GM23338 (cell line): ENCODE results near the gene ATG4A. TPM values are rescaled to one million over a fixed set of nuclear protein-coding genes. Genes with fewer than 3 reads are reported as not detected.

Experiments
- ATAC-seq: fragments of 200-7000 bp; cut with Tn5 transposase; 3 replicates; pipeline ENCODE4 v1.9.1; 2020
- DNase-seq: peaks from one replicate; pipeline ENCODE4 v3.0.0-alpha.2; 2015; ENCODE audit warnings: low spot score
- H2AFZ ChIP-seq: fragments of 200-600 bp; sonication (generic); 2 replicates; pipeline ENCODE4 v1.8.0; 2016; ENCODE audit warnings: antibody characterized with exemption, mild to moderate bottlenecking, moderate library complexity
- H3F3A ChIP-seq: fragments of 200-600 bp; sonication (generic); replicated peaks from 2 replicates; pipeline ENCODE4 v1.8.0; 2017; ENCODE audit warnings: antibody characterized with exemption, mixed run types, low read depth
- H3K27ac ChIP-seq: fragments of 200-600 bp; sonication (generic); 2 replicates; pipeline ENCODE4 v1.6.1; 2016; ENCODE audit warnings: low read depth
- H3K27me3 ChIP-seq: fragments of 200-600 bp; sonication (generic); 2 replicates; pipeline ENCODE4 v1.8.0; 2016; ENCODE audit warnings: mild to moderate bottlenecking, mixed run types, moderate library complexity; ENCODE audit not compliant: insufficient read depth
- H3K36me3 ChIP-seq: fragments of 200-600 bp; sonication (generic); 2 replicates; pipeline ENCODE4 v1.8.0; 2016; ENCODE audit warnings: mild to moderate bottlenecking; ENCODE audit not compliant: insufficient read depth
- H3K4me1 ChIP-seq: fragments of 200-600 bp; sonication (generic); 2 replicates; pipeline ENCODE4 v1.8.0; 2016; ENCODE audit warnings: mild to moderate bottlenecking, moderate library complexity; ENCODE audit not compliant: insufficient read depth
- H3K4me2 ChIP-seq: fragments of 200-600 bp; sonication (generic); 2 replicates; pipeline ENCODE4 v1.7.1; 2017; ENCODE audit warnings: mixed run types
- H3K4me3 ChIP-seq: fragments of 200-600 bp; sonication (generic); 2 replicates; pipeline ENCODE4 v1.6.1; 2016; ENCODE audit warnings: mixed run types
- H3K79me2 ChIP-seq: fragments of 200-600 bp; sonication (generic); replicated peaks from 2 replicates; pipeline ENCODE4 v1.8.0; 2017; ENCODE audit warnings: mild to moderate bottlenecking; ENCODE audit not compliant: insufficient read depth
- H3K9me2 ChIP-seq: fragments of 200-600 bp; sonication (generic); 2 replicates; pipeline ENCODE4 v1.8.0; 2017; ENCODE audit not compliant: insufficient read depth
- H4K20me1 ChIP-seq: fragments of 200-600 bp; sonication (generic); replicated peaks from 2 replicates; pipeline ENCODE4 v1.8.0; 2017; ENCODE audit warnings: mild to moderate bottlenecking; ENCODE audit not compliant: insufficient read depth
- H3K27ac Mint-ChIP-seq: 2 replicates; pipeline ENCODE4 v1.8.0; 2020; ENCODE audit warnings: inconsistent platforms, mild to moderate bottlenecking, moderate library complexity, mixed read lengths
- H3K27me3 Mint-ChIP-seq: 3 replicates; pipeline ENCODE4 v1.8.0; 2022; ENCODE audit warnings: low read depth, mild to moderate bottlenecking, moderate library complexity, mixed read lengths, inconsistent platforms; ENCODE audit not compliant: insufficient read depth, poor library complexity
- H3K36me3 Mint-ChIP-seq: 3 replicates; pipeline ENCODE4 v1.8.0; 2021; ENCODE audit warnings: low read depth, mild to moderate bottlenecking, inconsistent platforms, moderate library complexity, mixed read lengths
- H3K4me1 Mint-ChIP-seq: 3 replicates; pipeline ENCODE4 v1.8.0; 2020; ENCODE audit warnings: mild to moderate bottlenecking, inconsistent platforms, mixed read lengths
- H3K4me3 Mint-ChIP-seq: 3 replicates; pipeline ENCODE4 v1.8.0; 2021; ENCODE audit warnings: moderate library complexity, mild to moderate bottlenecking, inconsistent platforms, mixed read lengths
- H3K9me3 Mint-ChIP-seq: 3 replicates; pipeline ENCODE4 v1.8.0; 2020; ENCODE audit warnings: moderate library complexity, mild to moderate bottlenecking, inconsistent platforms, mixed read lengths
- CREB1 ChIP-seq: fragments of 250-450 bp; sonication (Bioruptor Pico); IDR thresholded peaks from 2 replicates; pipeline ENCODE4 v1.5.0; 2020; ENCODE audit warnings: low read depth, mild to moderate bottlenecking, moderate library complexity
- EZH2 ChIP-seq: fragments of 200-600 bp; sonication (generic); IDR thresholded peaks from one replicate; pipeline ENCODE4 v1.8.0; 2017; ENCODE audit warnings: antibody characterized with exemption, mild to moderate bottlenecking, low read depth; ENCODE audit not compliant: unreplicated experiment
- EZH2phosphoT487 ChIP-seq: fragments of 200-600 bp; sonication (generic); IDR thresholded peaks from one replicate; pipeline ENCODE4 v1.8.1; 2018; ENCODE audit warnings: antibody characterized with exemption; ENCODE audit not compliant: unreplicated experiment
- JUNB ChIP-seq: IDR thresholded peaks from one replicate; pipeline ENCODE4 v1.6.1; 2016; ENCODE audit warnings: antibody characterized with exemption; ENCODE audit not compliant: unreplicated experiment
- NANOG ChIP-seq: IDR thresholded peaks from 2 replicates; pipeline ENCODE4 v1.6.1; 2016; ENCODE audit warnings: antibody characterized with exemption, borderline replicate concordance
- POLR2AphosphoS5 ChIP-seq: IDR thresholded peaks from 2 replicates; pipeline ENCODE4 v1.6.1; 2016; ENCODE audit warnings: antibody characterized with exemption, low read depth
- REST ChIP-seq: IDR thresholded peaks from one replicate; pipeline ENCODE4 v1.6.1; 2018; ENCODE audit warnings: antibody characterized with exemption; ENCODE audit not compliant: unreplicated experiment
- STAT1 ChIP-seq: IDR thresholded peaks from one replicate; pipeline ENCODE4 v1.6.1; 2016; ENCODE audit warnings: antibody characterized with exemption; ENCODE audit not compliant: unreplicated experiment
- ZNF114 ChIP-seq: fragments of 250-450 bp; sonication (Bioruptor Pico); IDR thresholded peaks from 2 replicates; pipeline ENCODE4 v1.5.0; 2020; ENCODE audit warnings: mild to moderate bottlenecking, moderate library complexity
- ZNF331 ChIP-seq: fragments of 250-450 bp; sonication (Bioruptor Pico); IDR thresholded peaks from 2 replicates; pipeline ENCODE4 v1.5.0; 2020; ENCODE audit warnings: low read depth, mild to moderate bottlenecking, moderate library complexity
- polyA plus RNA-seq: library from polyadenylated mRNA; unstranded; fragments of >200 nt; fragmentation: Nextera tagmentation; extraction: Ambion mirVana; gene quantifications from 2 replicates; pipeline ENCODE4 v1.2.1, GENCODE V29; 2016
- total RNA-seq: library from RNA; depleted of rRNA; stranded (reverse); fragments of >200 nt; shearing (Covaris generic); gene quantifications from 2 replicates; pipeline ENCODE4 v1.2.3, GENCODE V29; 2014
- TF ChIP-seq, protein P1 (sequence below): IDR thresholded peaks from 2 replicates; pipeline ENCODE4 v1.6.1; 2016; ENCODE audit warnings: antibody characterized with exemption
- TF ChIP-seq, protein P2 (sequence below), 2 experiments: fragments of 200-600 bp in 1 of 2; sonication (generic) in 1 of 2; conservative IDR thresholded peaks; 2 replicates each; pipeline versions ENCODE4 v1.5.1 to v1.6.1; 2016 to 2017; ENCODE audit warnings: antibody characterized with exemption in 2 of 2, low read depth in 2 of 2, mild to moderate bottlenecking in 2 of 2, moderate library complexity in 1 of 2
- TF ChIP-seq, protein P3 (sequence below): fragments of 250-450 bp; sonication (Bioruptor Pico); IDR thresholded peaks from 2 replicates; pipeline ENCODE4 v1.5.0; 2020; ENCODE audit warnings: mild to moderate bottlenecking, moderate library complexity

Gene ATG4A
- total and polyA plus RNA-seq, 2 experiments from 2014 or later: 2.1 to 2.8 TPM

GRCh38 chrX:108068121-108068520 is 23.5 kb upstream of the ATG4A start:
- DNase-seq: no peak
- Histone ChIP-seq H3F3A (no peaks in the 10 kb centered on the region), H3K4me1 (no peaks in the 10 kb centered on the region), H3K4me2 (no peak overlapping the region), H3K36me3 (no peaks in the 10 kb centered on the region), H2AFZ (no peak overlapping the region), H3K27ac (no peak overlapping the region), H4K20me1 (no peaks in the 10 kb centered on the region), H3K27me3 (no peaks in the 10 kb centered on the region), H3K4me3 (no peak overlapping the region), H3K79me2 (no peaks in the 10 kb centered on the region), H3K9me2 (no peaks in the 10 kb centered on the region)
- TF ChIP-seq STAT1 (no peak), NANOG (no peak), ZNF331 (no peak), EZH2 (no peak), POLR2AphosphoS5 (no peak), ZNF114 (CRISPR knock-in tag) (no peak), EZH2phosphoT487 (no peak), REST (no peak), JUNB (no peak), CREB1 (CRISPR knock-in tag) (no peak)
- TF ChIP-seq, protein P1, sequence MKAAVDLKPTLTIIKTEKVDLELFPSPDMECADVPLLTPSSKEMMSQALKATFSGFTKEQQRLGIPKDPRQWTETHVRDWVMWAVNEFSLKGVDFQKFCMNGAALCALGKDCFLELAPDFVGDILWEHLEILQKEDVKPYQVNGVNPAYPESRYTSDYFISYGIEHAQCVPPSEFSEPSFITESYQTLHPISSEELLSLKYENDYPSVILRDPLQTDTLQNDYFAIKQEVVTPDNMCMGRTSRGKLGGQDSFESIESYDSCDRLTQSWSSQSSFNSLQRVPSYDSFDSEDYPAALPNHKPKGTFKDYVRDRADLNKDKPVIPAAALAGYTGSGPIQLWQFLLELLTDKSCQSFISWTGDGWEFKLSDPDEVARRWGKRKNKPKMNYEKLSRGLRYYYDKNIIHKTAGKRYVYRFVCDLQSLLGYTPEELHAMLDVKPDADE: no peak
- TF ChIP-seq, protein P2, sequence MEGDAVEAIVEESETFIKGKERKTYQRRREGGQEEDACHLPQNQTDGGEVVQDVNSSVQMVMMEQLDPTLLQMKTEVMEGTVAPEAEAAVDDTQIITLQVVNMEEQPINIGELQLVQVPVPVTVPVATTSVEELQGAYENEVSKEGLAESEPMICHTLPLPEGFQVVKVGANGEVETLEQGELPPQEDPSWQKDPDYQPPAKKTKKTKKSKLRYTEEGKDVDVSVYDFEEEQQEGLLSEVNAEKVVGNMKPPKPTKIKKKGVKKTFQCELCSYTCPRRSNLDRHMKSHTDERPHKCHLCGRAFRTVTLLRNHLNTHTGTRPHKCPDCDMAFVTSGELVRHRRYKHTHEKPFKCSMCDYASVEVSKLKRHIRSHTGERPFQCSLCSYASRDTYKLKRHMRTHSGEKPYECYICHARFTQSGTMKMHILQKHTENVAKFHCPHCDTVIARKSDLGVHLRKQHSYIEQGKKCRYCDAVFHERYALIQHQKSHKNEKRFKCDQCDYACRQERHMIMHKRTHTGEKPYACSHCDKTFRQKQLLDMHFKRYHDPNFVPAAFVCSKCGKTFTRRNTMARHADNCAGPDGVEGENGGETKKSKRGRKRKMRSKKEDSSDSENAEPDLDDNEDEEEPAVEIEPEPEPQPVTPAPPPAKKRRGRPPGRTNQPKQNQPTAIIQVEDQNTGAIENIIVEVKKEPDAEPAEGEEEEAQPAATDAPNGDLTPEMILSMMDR (conservative IDR thresholded peaks at IDR 0.05; ENCODE audit: low read depth in 2 of 2): no peak
- TF ChIP-seq, protein P3, sequence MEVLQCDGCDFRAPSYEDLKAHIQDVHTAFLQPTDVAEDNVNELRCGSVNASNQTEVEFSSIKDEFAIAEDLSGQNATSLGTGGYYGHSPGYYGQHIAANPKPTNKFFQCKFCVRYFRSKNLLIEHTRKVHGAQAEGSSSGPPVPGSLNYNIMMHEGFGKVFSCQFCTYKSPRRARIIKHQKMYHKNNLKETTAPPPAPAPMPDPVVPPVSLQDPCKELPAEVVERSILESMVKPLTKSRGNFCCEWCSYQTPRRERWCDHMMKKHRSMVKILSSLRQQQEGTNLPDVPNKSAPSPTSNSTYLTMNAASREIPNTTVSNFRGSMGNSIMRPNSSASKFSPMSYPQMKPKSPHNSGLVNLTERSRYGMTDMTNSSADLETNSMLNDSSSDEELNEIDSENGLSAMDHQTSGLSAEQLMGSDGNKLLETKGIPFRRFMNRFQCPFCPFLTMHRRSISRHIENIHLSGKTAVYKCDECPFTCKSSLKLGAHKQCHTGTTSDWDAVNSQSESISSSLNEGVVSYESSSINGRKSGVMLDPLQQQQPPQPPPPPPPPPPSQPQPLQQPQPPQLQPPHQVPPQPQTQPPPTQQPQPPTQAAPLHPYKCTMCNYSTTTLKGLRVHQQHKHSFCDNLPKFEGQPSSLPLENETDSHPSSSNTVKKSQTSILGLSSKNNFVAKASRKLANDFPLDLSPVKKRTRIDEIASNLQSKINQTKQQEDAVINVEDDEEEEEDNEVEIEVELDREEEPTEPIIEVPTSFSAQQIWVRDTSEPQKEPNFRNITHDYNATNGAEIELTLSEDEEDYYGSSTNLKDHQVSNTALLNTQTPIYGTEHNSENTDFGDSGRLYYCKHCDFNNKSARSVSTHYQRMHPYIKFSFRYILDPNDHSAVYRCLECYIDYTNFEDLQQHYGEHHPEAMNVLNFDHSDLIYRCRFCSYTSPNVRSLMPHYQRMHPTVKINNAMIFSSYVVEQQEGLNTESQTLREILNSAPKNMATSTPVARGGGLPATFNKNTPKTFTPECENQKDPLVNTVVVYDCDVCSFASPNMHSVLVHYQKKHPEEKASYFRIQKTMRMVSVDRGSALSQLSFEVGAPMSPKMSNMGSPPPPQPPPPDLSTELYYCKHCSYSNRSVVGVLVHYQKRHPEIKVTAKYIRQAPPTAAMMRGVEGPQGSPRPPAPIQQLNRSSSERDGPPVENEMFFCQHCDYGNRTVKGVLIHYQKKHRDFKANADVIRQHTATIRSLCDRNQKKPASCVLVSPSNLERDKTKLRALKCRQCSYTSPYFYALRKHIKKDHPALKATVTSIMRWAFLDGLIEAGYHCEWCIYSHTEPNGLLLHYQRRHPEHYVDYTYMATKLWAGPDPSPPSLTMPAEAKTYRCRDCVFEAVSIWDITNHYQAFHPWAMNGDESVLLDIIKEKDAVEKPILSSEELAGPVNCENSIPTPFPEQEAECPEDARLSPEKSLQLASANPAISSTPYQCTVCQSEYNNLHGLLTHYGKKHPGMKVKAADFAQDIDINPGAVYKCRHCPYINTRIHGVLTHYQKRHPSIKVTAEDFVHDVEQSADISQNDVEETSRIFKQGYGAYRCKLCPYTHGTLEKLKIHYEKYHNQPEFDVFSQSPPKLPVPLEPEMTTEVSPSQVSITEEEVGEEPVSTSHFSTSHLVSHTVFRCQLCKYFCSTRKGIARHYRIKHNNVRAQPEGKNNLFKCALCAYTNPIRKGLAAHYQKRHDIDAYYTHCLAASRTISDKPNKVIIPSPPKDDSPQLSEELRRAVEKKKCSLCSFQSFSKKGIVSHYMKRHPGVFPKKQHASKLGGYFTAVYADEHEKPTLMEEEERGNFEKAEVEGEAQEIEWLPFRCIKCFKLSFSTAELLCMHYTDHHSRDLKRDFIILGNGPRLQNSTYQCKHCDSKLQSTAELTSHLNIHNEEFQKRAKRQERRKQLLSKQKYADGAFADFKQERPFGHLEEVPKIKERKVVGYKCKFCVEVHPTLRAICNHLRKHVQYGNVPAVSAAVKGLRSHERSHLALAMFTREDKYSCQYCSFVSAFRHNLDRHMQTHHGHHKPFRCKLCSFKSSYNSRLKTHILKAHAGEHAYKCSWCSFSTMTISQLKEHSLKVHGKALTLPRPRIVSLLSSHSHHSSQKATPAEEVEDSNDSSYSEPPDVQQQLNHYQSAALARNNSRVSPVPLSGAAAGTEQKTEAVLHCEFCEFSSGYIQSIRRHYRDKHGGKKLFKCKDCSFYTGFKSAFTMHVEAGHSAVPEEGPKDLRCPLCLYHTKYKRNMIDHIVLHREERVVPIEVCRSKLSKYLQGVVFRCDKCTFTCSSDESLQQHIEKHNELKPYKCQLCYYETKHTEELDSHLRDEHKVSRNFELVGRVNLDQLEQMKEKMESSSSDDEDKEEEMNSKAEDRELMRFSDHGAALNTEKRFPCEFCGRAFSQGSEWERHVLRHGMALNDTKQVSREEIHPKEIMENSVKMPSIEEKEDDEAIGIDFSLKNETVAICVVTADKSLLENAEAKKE (CRISPR knock-in tag): no peak
- Mint-ChIP-seq H3K4me1 (peaks cover 12% of the 10 kb centered on the region; the same call in 2 of the 3 replicates), H3K36me3 (no peaks in the 10 kb centered on the region), H3K9me3 (no peaks in the 10 kb centered on the region), H3K27ac (no peak overlapping the region), H3K4me3 (no peak overlapping the region), H3K27me3 (no peaks in the 10 kb centered on the region)
- ATAC-seq: no peak
